ENCODE results near the gene PARD3. TPM values are rescaled to one million over a fixed set of nuclear protein-coding genes. Genes with fewer than 3 reads are reported as not detected.
"Not testable (repeated sequence)": the region's sequence is repeated elsewhere in the genome, so short reads cannot be mapped to it uniquely, and the experiment has no call there.

Gene PARD3
- total and polyA plus RNA-seq, 2 donors from 2014 or later, result 21.1 to 47.5 TPM

DNA sequence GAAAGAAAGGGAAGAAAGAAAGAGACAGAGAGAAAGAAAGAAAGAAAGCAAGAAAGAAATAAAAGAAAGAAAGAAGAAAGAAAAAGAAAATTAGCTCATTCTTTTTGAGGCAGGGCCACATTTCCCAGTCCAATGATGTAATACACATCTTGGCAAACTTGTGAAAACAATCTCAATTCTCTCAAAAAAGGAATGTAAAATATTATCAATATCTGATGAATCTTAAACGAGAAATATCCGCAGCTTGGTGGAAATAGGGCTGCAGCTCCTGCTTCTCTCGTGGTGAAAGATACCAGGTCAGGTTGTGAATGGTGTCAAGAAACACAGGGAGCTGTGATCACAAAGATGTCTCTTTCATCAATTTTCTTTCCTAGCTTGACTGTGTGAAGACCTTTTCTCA, 741.0 kb downstream of the PARD3 start:
- TF ChIP-seq, protein P1, sequence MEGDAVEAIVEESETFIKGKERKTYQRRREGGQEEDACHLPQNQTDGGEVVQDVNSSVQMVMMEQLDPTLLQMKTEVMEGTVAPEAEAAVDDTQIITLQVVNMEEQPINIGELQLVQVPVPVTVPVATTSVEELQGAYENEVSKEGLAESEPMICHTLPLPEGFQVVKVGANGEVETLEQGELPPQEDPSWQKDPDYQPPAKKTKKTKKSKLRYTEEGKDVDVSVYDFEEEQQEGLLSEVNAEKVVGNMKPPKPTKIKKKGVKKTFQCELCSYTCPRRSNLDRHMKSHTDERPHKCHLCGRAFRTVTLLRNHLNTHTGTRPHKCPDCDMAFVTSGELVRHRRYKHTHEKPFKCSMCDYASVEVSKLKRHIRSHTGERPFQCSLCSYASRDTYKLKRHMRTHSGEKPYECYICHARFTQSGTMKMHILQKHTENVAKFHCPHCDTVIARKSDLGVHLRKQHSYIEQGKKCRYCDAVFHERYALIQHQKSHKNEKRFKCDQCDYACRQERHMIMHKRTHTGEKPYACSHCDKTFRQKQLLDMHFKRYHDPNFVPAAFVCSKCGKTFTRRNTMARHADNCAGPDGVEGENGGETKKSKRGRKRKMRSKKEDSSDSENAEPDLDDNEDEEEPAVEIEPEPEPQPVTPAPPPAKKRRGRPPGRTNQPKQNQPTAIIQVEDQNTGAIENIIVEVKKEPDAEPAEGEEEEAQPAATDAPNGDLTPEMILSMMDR (IDR thresholded peaks at IDR 0.05; ENCODE audit: borderline replicate concordance, extremely low read depth, insufficient read depth), result no peak
- H3K9ac ChIP-seq (ENCODE audit: low read length in 3 of 3), result no peak overlapping the region
- no peak for FAIRE-seq

DNA sequence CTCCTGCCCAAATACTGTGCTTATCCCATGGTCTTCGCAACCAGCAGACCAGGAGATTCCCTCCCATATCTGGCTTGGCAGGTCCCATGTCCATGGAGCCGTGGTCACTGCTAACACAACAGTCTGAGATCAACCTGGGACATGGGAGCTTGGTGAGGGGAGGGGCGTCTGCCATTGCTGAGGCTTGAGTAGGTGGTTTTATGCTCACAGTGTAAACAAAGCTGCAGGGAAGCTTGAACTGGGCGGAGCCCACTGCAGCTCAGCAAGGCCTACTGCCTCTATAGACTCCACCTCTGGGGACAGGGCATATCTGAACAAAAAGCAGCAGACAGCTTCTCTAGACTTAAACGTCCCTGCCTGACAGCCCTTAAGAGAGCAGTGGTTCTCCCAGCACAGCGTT, 747.4 kb downstream of the PARD3 start:
- H3K4me1 ChIP-seq (ENCODE audit: control insufficient read depth in 2 of 3, insufficient read depth in 2 of 3, low read depth in 1 of 3, low read length in 3 of 3); H3K27ac ChIP-seq (ENCODE audit: low read depth in 2 of 2, low read length in 2 of 2); H3K9ac ChIP-seq (ENCODE audit: low read length in 3 of 3); DNase-seq; H3K36me3 ChIP-seq (ENCODE audit: control insufficient read depth in 2 of 3, insufficient read depth in 3 of 3, low read length in 3 of 3); H3K9me3 ChIP-seq (ENCODE audit: control insufficient read depth in 2 of 3, insufficient read depth in 1 of 3, low read length in 3 of 3); FAIRE-seq; intact Hi-C loops (cut with DNase I); H3K27me3 ChIP-seq (ENCODE audit: control insufficient read depth, insufficient read depth, low read length); H3K4me3 ChIP-seq (ENCODE audit: low read length in 3 of 3): not testable (repeated sequence)

More for the DNA sequence above, 741.0 kb downstream of the PARD3 start:
- H3K9me3 ChIP-seq (ENCODE audit: control insufficient read depth in 2 of 3, insufficient read depth in 1 of 3, low read length in 3 of 3), result peaks cover 0 to 2% (median 0%) of the 10 kb centered on the region in 3 donors
- H3K27ac ChIP-seq (ENCODE audit: low read depth in 2 of 2, low read length in 2 of 2), result no peak overlapping the region
- no peak for DNase-seq
- intact Hi-C loops (cut with DNase I), result no loop called here
- no peaks in the 10 kb centered on the region for H3K36me3 ChIP-seq (ENCODE audit: control insufficient read depth in 2 of 3, insufficient read depth in 3 of 3, low read length in 3 of 3)
- H3K4me3 ChIP-seq (ENCODE audit: low read length in 3 of 3), result no peak overlapping the region
- no peaks in the 10 kb centered on the region for H3K27me3 ChIP-seq (ENCODE audit: control insufficient read depth, insufficient read depth, low read length)
- no peaks in the 10 kb centered on the region for H3K4me1 ChIP-seq (ENCODE audit: control insufficient read depth in 2 of 3, insufficient read depth in 2 of 3, low read depth in 1 of 3, low read length in 3 of 3)

DNA sequence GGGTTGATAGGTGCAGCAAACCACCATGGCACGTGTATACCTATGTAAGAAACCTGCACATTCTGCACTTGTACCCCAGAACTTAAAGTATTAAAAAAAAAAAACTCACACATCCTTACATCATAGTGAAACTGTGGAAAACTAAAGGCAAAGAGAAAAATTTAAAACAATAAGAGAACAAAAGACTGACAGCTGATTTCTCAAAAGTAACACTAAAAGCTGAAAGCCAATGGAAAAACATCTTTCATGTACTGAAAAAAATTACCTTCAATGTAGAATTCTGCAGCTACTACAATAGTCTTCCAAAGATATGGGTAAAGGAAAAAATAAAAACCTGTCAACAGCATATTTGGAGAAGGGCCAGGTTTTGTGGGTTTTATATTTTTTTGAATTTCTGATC, 751.5 kb downstream of the PARD3 start:
- Histone ChIP-seq H3K36me3 (ENCODE audit: control insufficient read depth in 2 of 3, insufficient read depth in 3 of 3, low read length in 3 of 3) (no peaks in the 10 kb centered on the region), H3K9me3 (ENCODE audit: control insufficient read depth in 2 of 3, insufficient read depth in 1 of 3, low read length in 3 of 3) (peaks cover 0 to 10% (median 5%) of the 10 kb centered on the region in 3 donors), H3K9ac (ENCODE audit: low read length in 3 of 3) (no peak overlapping the region), H3K4me3 (ENCODE audit: low read length in 3 of 3) (no peak overlapping the region), H3K27ac (ENCODE audit: low read depth in 2 of 2, low read length in 2 of 2) (no peak overlapping the region), H3K4me1 (ENCODE audit: control insufficient read depth in 2 of 3, insufficient read depth in 2 of 3, low read depth in 1 of 3, low read length in 3 of 3) (no peaks in the 10 kb centered on the region), H3K27me3 (ENCODE audit: control insufficient read depth, insufficient read depth, low read length) (no peaks in the 10 kb centered on the region)
- FAIRE-seq (no peak), DNase-seq (no peak)
- TF ChIP-seq, protein P1 (IDR thresholded peaks at IDR 0.05; ENCODE audit: borderline replicate concordance, extremely low read depth, insufficient read depth), result no peak
- intact Hi-C loops (cut with DNase I), result no loop called here

DNA sequence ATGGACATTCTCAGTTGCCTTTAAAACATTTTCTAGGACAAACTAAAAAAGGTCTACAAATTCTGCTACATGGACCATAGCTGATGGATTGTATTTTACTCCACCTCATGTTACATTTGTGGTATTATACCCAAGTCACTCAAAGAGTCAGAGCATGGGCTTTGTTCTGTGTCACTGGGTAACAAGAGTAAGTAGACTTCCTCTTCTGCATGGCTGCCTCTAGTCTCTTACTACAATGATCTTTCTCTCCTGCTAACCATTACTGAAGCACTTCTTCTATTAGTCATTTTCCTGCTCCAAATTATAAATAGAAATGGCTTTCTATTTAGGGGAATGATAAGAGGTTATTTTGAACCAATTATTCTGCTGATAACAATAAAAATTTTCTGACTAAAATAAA, 753.3 kb downstream of the PARD3 start:
- no peaks in the 10 kb centered on the region for H3K27me3 ChIP-seq (ENCODE audit: control insufficient read depth, insufficient read depth, low read length)
- no peaks in the 10 kb centered on the region for H3K4me1 ChIP-seq (ENCODE audit: control insufficient read depth in 2 of 3, insufficient read depth in 2 of 3, low read depth in 1 of 3, low read length in 3 of 3)
- H3K4me3 ChIP-seq (ENCODE audit: low read length in 3 of 3), result no peak overlapping the region
- intact Hi-C loops (cut with DNase I), result no loop called here
- no peak for DNase-seq
- TF ChIP-seq, protein P1 (IDR thresholded peaks at IDR 0.05; ENCODE audit: borderline replicate concordance, extremely low read depth, insufficient read depth), result no peak
- H3K9me3 ChIP-seq (ENCODE audit: control insufficient read depth in 2 of 3, insufficient read depth in 1 of 3, low read length in 3 of 3), result peaks cover 0 to 10% (median 5%) of the 10 kb centered on the region in 3 donors
- no peaks in the 10 kb centered on the region for H3K36me3 ChIP-seq (ENCODE audit: control insufficient read depth in 2 of 3, insufficient read depth in 3 of 3, low read length in 3 of 3)
- no peak overlapping the region for H3K9ac ChIP-seq (ENCODE audit: low read length in 3 of 3)
- H3K27ac ChIP-seq (ENCODE audit: low read depth in 2 of 2, low read length in 2 of 2), result no peak overlapping the region
- no peak for FAIRE-seq

Data from kidney (tissue), 14 donors.